GM23248 (cell line): ENCODE measurements around the gene ETFA. TPM values are rescaled to one million over a fixed set of nuclear protein-coding genes. Genes with fewer than 3 reads are reported as not detected.

ENCODE experiments used
- DNase-seq: peaks from one replicate; pipeline ENCODE4 v3.0.0-alpha.2; 2015
- H2AFZ ChIP-seq: fragments of 200-600 bp; sonication (generic); 2 replicates; pipeline ENCODE4 v1.6.1; 2016; ENCODE audit warnings: antibody characterized with exemption
- H3F3A ChIP-seq: fragments of 200-600 bp; sonication (generic); 2 replicates; pipeline ENCODE4 v1.6.1; 2016; ENCODE audit warnings: mild to moderate bottlenecking, antibody characterized with exemption, mixed run types; ENCODE audit not compliant: insufficient read depth
- H3K27ac ChIP-seq: fragments of 200-600 bp; sonication (generic); 2 replicates; pipeline ENCODE4 v1.5.1; 2016; ENCODE audit warnings: mild to moderate bottlenecking
- H3K27me3 ChIP-seq: fragments of 200-600 bp; sonication (generic); replicated peaks from 2 replicates; pipeline ENCODE4 v1.6.1; 2016; ENCODE audit warnings: mild to moderate bottlenecking; ENCODE audit not compliant: insufficient read depth
- H3K36me3 ChIP-seq: fragments of 200-600 bp; sonication (generic); 2 replicates; pipeline ENCODE4 v1.6.1; 2016; ENCODE audit warnings: low read depth, mild to moderate bottlenecking
- H3K4me1 ChIP-seq: fragments of 200-600 bp; sonication (generic); 2 replicates; pipeline ENCODE4 v1.6.1; 2016; ENCODE audit warnings: mild to moderate bottlenecking; ENCODE audit not compliant: insufficient read depth
- H3K4me2 ChIP-seq: fragments of 200-600 bp; sonication (generic); one replicate; pipeline ENCODE4 v1.6.1; 2016; ENCODE audit warnings: mild to moderate bottlenecking; ENCODE audit not compliant: unreplicated experiment
- H3K4me3 ChIP-seq: fragments of 200-600 bp; sonication (generic); 2 replicates; pipeline ENCODE4 v1.5.1; 2016; ENCODE audit warnings: mild to moderate bottlenecking
- H3K79me2 ChIP-seq: fragments of 200-600 bp; sonication (generic); 2 replicates; pipeline ENCODE4 v1.6.1; 2016; ENCODE audit warnings: mild to moderate bottlenecking; ENCODE audit not compliant: insufficient read depth
- H3K9ac ChIP-seq: fragments of 200-600 bp; sonication (generic); 2 replicates; pipeline ENCODE4 v1.6.1; 2016; ENCODE audit warnings: mild to moderate bottlenecking
- H3K9me2 ChIP-seq: fragments of 200-600 bp; sonication (generic); 2 replicates; pipeline ENCODE4 v1.6.1; 2016; ENCODE audit warnings: mixed run types, mild to moderate bottlenecking, moderate library complexity; ENCODE audit not compliant: insufficient read depth
- H3K9me3 ChIP-seq: fragments of 200-600 bp; sonication (generic); one replicate; pipeline ENCODE4 v1.6.1; 2017; ENCODE audit warnings: low read depth
- H4K20me1 ChIP-seq: fragments of 200-600 bp; sonication (generic); 2 replicates; pipeline ENCODE4 v1.6.0; 2016; ENCODE audit not compliant: insufficient read depth
- EZH2 ChIP-seq: fragments of 200-600 bp; sonication (generic); IDR thresholded peaks from 2 replicates; pipeline ENCODE4 v1.6.1; 2018; ENCODE audit warnings: antibody characterized with exemption, mild to moderate bottlenecking; ENCODE audit not compliant: insufficient read depth, poor library complexity, severe bottlenecking
- EZH2phosphoT487 ChIP-seq: fragments of 200-600 bp; sonication (generic); IDR thresholded peaks from 2 replicates; pipeline ENCODE4 v1.6.1; 2018; ENCODE audit warnings: antibody characterized with exemption, moderate library complexity, mild to moderate bottlenecking, low read depth; ENCODE audit not compliant: insufficient read depth
- WGBS, 2 experiments: methylation state at CpG; one replicate each; pipeline ENCODE4 v1.1.6; 2015 to 2017; ENCODE audit warnings: low lambda C conversion rate in 2 of 2, low coverage in 1 of 2; ENCODE audit errors: missing lambda C conversion rate in 2 of 2; 5-methylcytosine and 5-hydroxymethylcytosine counted together
- in situ Hi-C: fragments of 300-500 bp; cut with MboI; formaldehyde crosslinking; loops from 2 replicates; pipeline ENCODE4 v1.15.0; 2020
- polyA plus RNA-seq: library from polyadenylated mRNA; unstranded; fragments of >200 nt; fragmentation: Nextera tagmentation; extraction: Ambion mirVana; gene quantifications from 2 replicates; pipeline ENCODE4 v1.2.1, GENCODE V29; 2016
- total RNA-seq: library from RNA; depleted of rRNA; stranded (reverse); fragments of >200 nt; shearing (Covaris generic); gene quantifications from 2 replicates; pipeline ENCODE4 v1.2.3, GENCODE V29; 2014

The ETFA gene
- total and polyA plus RNA-seq, 2 experiments from 2014 or later: 94.8 to 141 TPM

GRCh38 chr15:76176487-76177085, 134.7 kb downstream of the ETFA start:
- Histone ChIP-seq H3K36me3 (no peaks in the 10 kb centered on the region), H3K27me3 (no peaks in the 10 kb centered on the region), H3F3A (0 out of 2 replicates have a peak, but pooled peaks cover 1% of the 10 kb centered on the region), H3K9ac (no peak overlapping the region), H3K4me1 (peaks cover 15% of the 10 kb centered on the region), H3K79me2 (no peaks in the 10 kb centered on the region), H4K20me1 (no peaks in the 10 kb centered on the region), H3K4me3 (no peak overlapping the region), H2AFZ (no peak overlapping the region), H3K4me2 (no peak overlapping the region), H3K27ac (no peak overlapping the region), H3K9me2 (no peaks in the 10 kb centered on the region), H3K9me3 (no peaks in the 10 kb centered on the region)
- WGBS, 2 experiments: 83 to 86% methylated on average over 14 to 15 of the region's 15 CpGs
- in situ Hi-C loops: no loop called here
- TF ChIP-seq EZH2: no peak
- TF ChIP-seq EZH2phosphoT487: no peak
- no peak for DNase-seq

GRCh38 chr15:76176059-76176458, 135.2 kb downstream of the ETFA start:
- peaks cover 15% of the 10 kb centered on the region for H3K4me1 ChIP-seq
- H3K9ac ChIP-seq: no peak overlapping the region
- no peaks in the 10 kb centered on the region for H3F3A ChIP-seq
- WGBS, 2 experiments: 88 to 93% methylated on average over 10 of the region's 10 CpGs
- no peaks in the 10 kb centered on the region for H3K79me2 ChIP-seq
- no peaks in the 10 kb centered on the region for H3K9me3 ChIP-seq
- in situ Hi-C loops: no loop called here
- no peak overlapping the region for H3K4me2 ChIP-seq
- H3K4me3 ChIP-seq: no peak overlapping the region
- TF ChIP-seq EZH2: no peak
- TF ChIP-seq EZH2phosphoT487: no peak
- H2AFZ ChIP-seq: no peak overlapping the region
- no peaks in the 10 kb centered on the region for H3K9me2 ChIP-seq
- no peaks in the 10 kb centered on the region for H3K27me3 ChIP-seq
- no peaks in the 10 kb centered on the region for H3K36me3 ChIP-seq
- DNase-seq: no peak
- no peaks in the 10 kb centered on the region for H4K20me1 ChIP-seq
- H3K27ac ChIP-seq: no peak overlapping the region

GRCh38 chr15:76175442-76175841, 135.8 kb downstream of the ETFA start:
- Histone ChIP-seq H3K4me3 (no peak overlapping the region), H3K9me2 (no peaks in the 10 kb centered on the region), H3K36me3 (no peaks in the 10 kb centered on the region), H3K9me3 (no peaks in the 10 kb centered on the region), H3K27ac (no peak overlapping the region), H4K20me1 (no peaks in the 10 kb centered on the region), H3K27me3 (no peaks in the 10 kb centered on the region), H3K4me2 (no peak overlapping the region), H3K4me1 (peaks cover 19% of the 10 kb centered on the region), H3K79me2 (no peaks in the 10 kb centered on the region), H3K9ac (no peak overlapping the region), H3F3A (no peaks in the 10 kb centered on the region), H2AFZ (no peak overlapping the region)
- 90 to 94% methylated on average over 8 of the region's 8 CpGs for WGBS, 2 experiments
- TF ChIP-seq EZH2: no peak
- TF ChIP-seq EZH2phosphoT487: no peak
- no peak for DNase-seq
- in situ Hi-C loops: no loop called here

- in situ Hi-C loops: no loop called here
- no peak overlapping the region for H3K27ac ChIP-seq
- peaks cover 27% of the 10 kb centered on the region for H3K4me1 ChIP-seq
- no peaks in the 10 kb centered on the region for H3K9me2 ChIP-seq
- no peaks in the 10 kb centered on the region for H4K20me1 ChIP-seq
- H3K4me2 ChIP-seq: no peak overlapping the region
- no peak overlapping the region for H3K9ac ChIP-seq
- no peak overlapping the region for H3K4me3 ChIP-seq
- peaks cover 2% of the 10 kb centered on the region for H3F3A ChIP-seq
- H3K9me3 ChIP-seq: no peaks in the 10 kb centered on the region
- H3K27me3 ChIP-seq: no peaks in the 10 kb centered on the region
- no peaks in the 10 kb centered on the region for H3K36me3 ChIP-seq
- DNase-seq: no peak
- no peak overlapping the region for H2AFZ ChIP-seq
- 85 to 86% methylated on average over 5 of the region's 5 CpGs for WGBS, 2 experiments
- no peaks in the 10 kb centered on the region for H3K79me2 ChIP-seq
- TF ChIP-seq EZH2 (no peak), EZH2phosphoT487 (no peak)
Observed at GRCh38 chr15:76174654-76175053, 136.6 kb downstream of the ETFA start.
